GM23338 (cell line): ENCODE results near the gene QRICH2. TPM values are rescaled to one million over a fixed set of nuclear protein-coding genes. Genes with fewer than 3 reads are reported as not detected.

Experiments
- ATAC-seq: fragments of 200-7000 bp; cut with Tn5 transposase; 3 replicates; pipeline ENCODE4 v1.9.1; 2020
- DNase-seq: peaks from one replicate; pipeline ENCODE4 v3.0.0-alpha.2; 2015; ENCODE audit warnings: low spot score
- H2AFZ ChIP-seq: fragments of 200-600 bp; sonication (generic); 2 replicates; pipeline ENCODE4 v1.8.0; 2016; ENCODE audit warnings: antibody characterized with exemption, mild to moderate bottlenecking, moderate library complexity
- H3F3A ChIP-seq: fragments of 200-600 bp; sonication (generic); replicated peaks from 2 replicates; pipeline ENCODE4 v1.8.0; 2017; ENCODE audit warnings: antibody characterized with exemption, mixed run types, low read depth
- H3K27ac ChIP-seq: fragments of 200-600 bp; sonication (generic); 2 replicates; pipeline ENCODE4 v1.6.1; 2016; ENCODE audit warnings: low read depth
- H3K27me3 ChIP-seq: fragments of 200-600 bp; sonication (generic); 2 replicates; pipeline ENCODE4 v1.8.0; 2016; ENCODE audit warnings: mild to moderate bottlenecking, mixed run types, moderate library complexity; ENCODE audit not compliant: insufficient read depth
- H3K36me3 ChIP-seq: fragments of 200-600 bp; sonication (generic); 2 replicates; pipeline ENCODE4 v1.8.0; 2016; ENCODE audit warnings: mild to moderate bottlenecking; ENCODE audit not compliant: insufficient read depth
- H3K4me1 ChIP-seq: fragments of 200-600 bp; sonication (generic); 2 replicates; pipeline ENCODE4 v1.8.0; 2016; ENCODE audit warnings: mild to moderate bottlenecking, moderate library complexity; ENCODE audit not compliant: insufficient read depth
- H3K4me2 ChIP-seq: fragments of 200-600 bp; sonication (generic); 2 replicates; pipeline ENCODE4 v1.7.1; 2017; ENCODE audit warnings: mixed run types
- H3K4me3 ChIP-seq: fragments of 200-600 bp; sonication (generic); 2 replicates; pipeline ENCODE4 v1.6.1; 2016; ENCODE audit warnings: mixed run types
- H3K79me2 ChIP-seq: fragments of 200-600 bp; sonication (generic); replicated peaks from 2 replicates; pipeline ENCODE4 v1.8.0; 2017; ENCODE audit warnings: mild to moderate bottlenecking; ENCODE audit not compliant: insufficient read depth
- H3K9me2 ChIP-seq: fragments of 200-600 bp; sonication (generic); 2 replicates; pipeline ENCODE4 v1.8.0; 2017; ENCODE audit not compliant: insufficient read depth
- H4K20me1 ChIP-seq: fragments of 200-600 bp; sonication (generic); replicated peaks from 2 replicates; pipeline ENCODE4 v1.8.0; 2017; ENCODE audit warnings: mild to moderate bottlenecking; ENCODE audit not compliant: insufficient read depth
- H3K27ac Mint-ChIP-seq: 2 replicates; pipeline ENCODE4 v1.8.0; 2020; ENCODE audit warnings: inconsistent platforms, mild to moderate bottlenecking, moderate library complexity, mixed read lengths
- H3K27me3 Mint-ChIP-seq: 3 replicates; pipeline ENCODE4 v1.8.0; 2022; ENCODE audit warnings: low read depth, mild to moderate bottlenecking, moderate library complexity, mixed read lengths, inconsistent platforms; ENCODE audit not compliant: insufficient read depth, poor library complexity
- H3K36me3 Mint-ChIP-seq: 3 replicates; pipeline ENCODE4 v1.8.0; 2021; ENCODE audit warnings: low read depth, mild to moderate bottlenecking, inconsistent platforms, moderate library complexity, mixed read lengths
- H3K4me1 Mint-ChIP-seq: 3 replicates; pipeline ENCODE4 v1.8.0; 2020; ENCODE audit warnings: mild to moderate bottlenecking, inconsistent platforms, mixed read lengths
- H3K4me3 Mint-ChIP-seq: 3 replicates; pipeline ENCODE4 v1.8.0; 2021; ENCODE audit warnings: moderate library complexity, mild to moderate bottlenecking, inconsistent platforms, mixed read lengths
- H3K9me3 Mint-ChIP-seq: 3 replicates; pipeline ENCODE4 v1.8.0; 2020; ENCODE audit warnings: moderate library complexity, mild to moderate bottlenecking, inconsistent platforms, mixed read lengths
- CREB1 ChIP-seq: fragments of 250-450 bp; sonication (Bioruptor Pico); IDR thresholded peaks from 2 replicates; pipeline ENCODE4 v1.5.0; 2020; ENCODE audit warnings: low read depth, mild to moderate bottlenecking, moderate library complexity
- EZH2 ChIP-seq: fragments of 200-600 bp; sonication (generic); IDR thresholded peaks from one replicate; pipeline ENCODE4 v1.8.0; 2017; ENCODE audit warnings: antibody characterized with exemption, mild to moderate bottlenecking, low read depth; ENCODE audit not compliant: unreplicated experiment
- EZH2phosphoT487 ChIP-seq: fragments of 200-600 bp; sonication (generic); IDR thresholded peaks from one replicate; pipeline ENCODE4 v1.8.1; 2018; ENCODE audit warnings: antibody characterized with exemption; ENCODE audit not compliant: unreplicated experiment
- JUNB ChIP-seq: IDR thresholded peaks from one replicate; pipeline ENCODE4 v1.6.1; 2016; ENCODE audit warnings: antibody characterized with exemption; ENCODE audit not compliant: unreplicated experiment
- NANOG ChIP-seq: IDR thresholded peaks from 2 replicates; pipeline ENCODE4 v1.6.1; 2016; ENCODE audit warnings: antibody characterized with exemption, borderline replicate concordance
- POLR2AphosphoS5 ChIP-seq: IDR thresholded peaks from 2 replicates; pipeline ENCODE4 v1.6.1; 2016; ENCODE audit warnings: antibody characterized with exemption, low read depth
- STAT1 ChIP-seq: IDR thresholded peaks from one replicate; pipeline ENCODE4 v1.6.1; 2016; ENCODE audit warnings: antibody characterized with exemption; ENCODE audit not compliant: unreplicated experiment
- ZNF114 ChIP-seq: fragments of 250-450 bp; sonication (Bioruptor Pico); IDR thresholded peaks from 2 replicates; pipeline ENCODE4 v1.5.0; 2020; ENCODE audit warnings: mild to moderate bottlenecking, moderate library complexity
- ZNF331 ChIP-seq: fragments of 250-450 bp; sonication (Bioruptor Pico); IDR thresholded peaks from 2 replicates; pipeline ENCODE4 v1.5.0; 2020; ENCODE audit warnings: low read depth, mild to moderate bottlenecking, moderate library complexity
- polyA plus RNA-seq: library from polyadenylated mRNA; unstranded; fragments of >200 nt; fragmentation: Nextera tagmentation; extraction: Ambion mirVana; gene quantifications from 2 replicates; pipeline ENCODE4 v1.2.1, GENCODE V29; 2016
- total RNA-seq: library from RNA; depleted of rRNA; stranded (reverse); fragments of >200 nt; shearing (Covaris generic); gene quantifications from 2 replicates; pipeline ENCODE4 v1.2.3, GENCODE V29; 2014
- TF ChIP-seq, protein P1 (sequence below): IDR thresholded peaks from one replicate; pipeline ENCODE4 v1.6.1; 2018; ENCODE audit warnings: antibody characterized with exemption; ENCODE audit not compliant: unreplicated experiment
- TF ChIP-seq, protein P2 (sequence below), 2 experiments: fragments of 200-600 bp in 1 of 2; sonication (generic) in 1 of 2; conservative IDR thresholded peaks; 2 replicates each; pipeline versions ENCODE4 v1.5.1 to v1.6.1; 2016 to 2017; ENCODE audit warnings: antibody characterized with exemption in 2 of 2, low read depth in 2 of 2, mild to moderate bottlenecking in 2 of 2, moderate library complexity in 1 of 2
- TF ChIP-seq, protein P3 (sequence below): IDR thresholded peaks from 2 replicates; pipeline ENCODE4 v1.6.1; 2016; ENCODE audit warnings: antibody characterized with exemption
- TF ChIP-seq, protein P4 (sequence below): fragments of 250-450 bp; sonication (Bioruptor Pico); IDR thresholded peaks from 2 replicates; pipeline ENCODE4 v1.5.0; 2020; ENCODE audit warnings: mild to moderate bottlenecking, moderate library complexity

Gene QRICH2
- total and polyA plus RNA-seq, 2 experiments from 2014 or later: 2.2 to 3.7 TPM

DNA sequence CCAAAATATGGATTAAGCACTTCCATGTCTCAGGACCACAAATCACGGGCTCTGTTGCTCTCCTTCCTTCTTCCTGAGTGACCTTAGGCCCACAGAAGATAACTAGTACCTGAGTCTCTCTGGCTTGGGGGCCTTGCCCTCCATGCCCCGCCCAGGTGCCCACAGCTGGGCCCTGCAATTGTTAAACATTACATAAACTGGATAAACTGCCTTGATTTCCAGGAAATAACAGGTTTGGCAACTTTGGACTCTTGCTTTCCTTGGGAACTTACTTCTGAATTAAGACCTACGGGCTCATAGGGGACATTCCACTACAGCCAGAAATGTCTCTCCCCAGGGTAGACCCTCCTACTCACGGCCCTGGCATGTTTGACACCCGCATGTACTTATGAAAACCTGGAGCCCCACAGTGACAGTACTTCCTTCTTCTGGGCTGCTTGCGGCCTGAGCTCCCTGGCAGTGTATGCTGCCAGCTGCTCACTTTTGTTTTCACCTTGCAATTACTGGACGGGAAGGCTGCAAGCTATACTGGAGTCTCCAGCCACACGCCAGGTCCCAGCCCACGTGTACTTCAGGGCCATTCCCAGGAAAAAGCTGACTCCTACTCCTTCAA is 45.2 kb downstream of the QRICH2 start:
- Mint-ChIP-seq H3K27ac (peak overlapping the region; percentile 73; the same call in 1 of the 2 replicates), H3K36me3 (peaks cover 2% of the 10 kb centered on the region; the same call in 2 of the 3 replicates), H3K4me3 (no peak overlapping the region; the same call in 2 of the 3 replicates), H3K27me3 (peaks cover 6% of the 10 kb centered on the region), H3K9me3 (no peaks in the 10 kb centered on the region), H3K4me1 (peaks cover 25% of the 10 kb centered on the region)
- TF ChIP-seq POLR2AphosphoS5: no peak
- TF ChIP-seq ZNF114: no peak
- no peak for TF ChIP-seq EZH2phosphoT487
- TF ChIP-seq, protein P1, sequence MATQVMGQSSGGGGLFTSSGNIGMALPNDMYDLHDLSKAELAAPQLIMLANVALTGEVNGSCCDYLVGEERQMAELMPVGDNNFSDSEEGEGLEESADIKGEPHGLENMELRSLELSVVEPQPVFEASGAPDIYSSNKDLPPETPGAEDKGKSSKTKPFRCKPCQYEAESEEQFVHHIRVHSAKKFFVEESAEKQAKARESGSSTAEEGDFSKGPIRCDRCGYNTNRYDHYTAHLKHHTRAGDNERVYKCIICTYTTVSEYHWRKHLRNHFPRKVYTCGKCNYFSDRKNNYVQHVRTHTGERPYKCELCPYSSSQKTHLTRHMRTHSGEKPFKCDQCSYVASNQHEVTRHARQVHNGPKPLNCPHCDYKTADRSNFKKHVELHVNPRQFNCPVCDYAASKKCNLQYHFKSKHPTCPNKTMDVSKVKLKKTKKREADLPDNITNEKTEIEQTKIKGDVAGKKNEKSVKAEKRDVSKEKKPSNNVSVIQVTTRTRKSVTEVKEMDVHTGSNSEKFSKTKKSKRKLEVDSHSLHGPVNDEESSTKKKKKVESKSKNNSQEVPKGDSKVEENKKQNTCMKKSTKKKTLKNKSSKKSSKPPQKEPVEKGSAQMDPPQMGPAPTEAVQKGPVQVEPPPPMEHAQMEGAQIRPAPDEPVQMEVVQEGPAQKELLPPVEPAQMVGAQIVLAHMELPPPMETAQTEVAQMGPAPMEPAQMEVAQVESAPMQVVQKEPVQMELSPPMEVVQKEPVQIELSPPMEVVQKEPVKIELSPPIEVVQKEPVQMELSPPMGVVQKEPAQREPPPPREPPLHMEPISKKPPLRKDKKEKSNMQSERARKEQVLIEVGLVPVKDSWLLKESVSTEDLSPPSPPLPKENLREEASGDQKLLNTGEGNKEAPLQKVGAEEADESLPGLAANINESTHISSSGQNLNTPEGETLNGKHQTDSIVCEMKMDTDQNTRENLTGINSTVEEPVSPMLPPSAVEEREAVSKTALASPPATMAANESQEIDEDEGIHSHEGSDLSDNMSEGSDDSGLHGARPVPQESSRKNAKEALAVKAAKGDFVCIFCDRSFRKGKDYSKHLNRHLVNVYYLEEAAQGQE: no peak
- TF ChIP-seq, protein P2, sequence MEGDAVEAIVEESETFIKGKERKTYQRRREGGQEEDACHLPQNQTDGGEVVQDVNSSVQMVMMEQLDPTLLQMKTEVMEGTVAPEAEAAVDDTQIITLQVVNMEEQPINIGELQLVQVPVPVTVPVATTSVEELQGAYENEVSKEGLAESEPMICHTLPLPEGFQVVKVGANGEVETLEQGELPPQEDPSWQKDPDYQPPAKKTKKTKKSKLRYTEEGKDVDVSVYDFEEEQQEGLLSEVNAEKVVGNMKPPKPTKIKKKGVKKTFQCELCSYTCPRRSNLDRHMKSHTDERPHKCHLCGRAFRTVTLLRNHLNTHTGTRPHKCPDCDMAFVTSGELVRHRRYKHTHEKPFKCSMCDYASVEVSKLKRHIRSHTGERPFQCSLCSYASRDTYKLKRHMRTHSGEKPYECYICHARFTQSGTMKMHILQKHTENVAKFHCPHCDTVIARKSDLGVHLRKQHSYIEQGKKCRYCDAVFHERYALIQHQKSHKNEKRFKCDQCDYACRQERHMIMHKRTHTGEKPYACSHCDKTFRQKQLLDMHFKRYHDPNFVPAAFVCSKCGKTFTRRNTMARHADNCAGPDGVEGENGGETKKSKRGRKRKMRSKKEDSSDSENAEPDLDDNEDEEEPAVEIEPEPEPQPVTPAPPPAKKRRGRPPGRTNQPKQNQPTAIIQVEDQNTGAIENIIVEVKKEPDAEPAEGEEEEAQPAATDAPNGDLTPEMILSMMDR (conservative IDR thresholded peaks at IDR 0.05; ENCODE audit: low read depth in 2 of 2): no peak
- TF ChIP-seq EZH2: no peak
- no peak for TF ChIP-seq CREB1 (CRISPR knock-in tag)
- no peak for TF ChIP-seq JUNB
- TF ChIP-seq NANOG: no peak
- TF ChIP-seq, protein P3, sequence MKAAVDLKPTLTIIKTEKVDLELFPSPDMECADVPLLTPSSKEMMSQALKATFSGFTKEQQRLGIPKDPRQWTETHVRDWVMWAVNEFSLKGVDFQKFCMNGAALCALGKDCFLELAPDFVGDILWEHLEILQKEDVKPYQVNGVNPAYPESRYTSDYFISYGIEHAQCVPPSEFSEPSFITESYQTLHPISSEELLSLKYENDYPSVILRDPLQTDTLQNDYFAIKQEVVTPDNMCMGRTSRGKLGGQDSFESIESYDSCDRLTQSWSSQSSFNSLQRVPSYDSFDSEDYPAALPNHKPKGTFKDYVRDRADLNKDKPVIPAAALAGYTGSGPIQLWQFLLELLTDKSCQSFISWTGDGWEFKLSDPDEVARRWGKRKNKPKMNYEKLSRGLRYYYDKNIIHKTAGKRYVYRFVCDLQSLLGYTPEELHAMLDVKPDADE: no peak
- no peak for TF ChIP-seq STAT1
- TF ChIP-seq ZNF331 (CRISPR knock-in tag): no peak
- TF ChIP-seq, protein P4, sequence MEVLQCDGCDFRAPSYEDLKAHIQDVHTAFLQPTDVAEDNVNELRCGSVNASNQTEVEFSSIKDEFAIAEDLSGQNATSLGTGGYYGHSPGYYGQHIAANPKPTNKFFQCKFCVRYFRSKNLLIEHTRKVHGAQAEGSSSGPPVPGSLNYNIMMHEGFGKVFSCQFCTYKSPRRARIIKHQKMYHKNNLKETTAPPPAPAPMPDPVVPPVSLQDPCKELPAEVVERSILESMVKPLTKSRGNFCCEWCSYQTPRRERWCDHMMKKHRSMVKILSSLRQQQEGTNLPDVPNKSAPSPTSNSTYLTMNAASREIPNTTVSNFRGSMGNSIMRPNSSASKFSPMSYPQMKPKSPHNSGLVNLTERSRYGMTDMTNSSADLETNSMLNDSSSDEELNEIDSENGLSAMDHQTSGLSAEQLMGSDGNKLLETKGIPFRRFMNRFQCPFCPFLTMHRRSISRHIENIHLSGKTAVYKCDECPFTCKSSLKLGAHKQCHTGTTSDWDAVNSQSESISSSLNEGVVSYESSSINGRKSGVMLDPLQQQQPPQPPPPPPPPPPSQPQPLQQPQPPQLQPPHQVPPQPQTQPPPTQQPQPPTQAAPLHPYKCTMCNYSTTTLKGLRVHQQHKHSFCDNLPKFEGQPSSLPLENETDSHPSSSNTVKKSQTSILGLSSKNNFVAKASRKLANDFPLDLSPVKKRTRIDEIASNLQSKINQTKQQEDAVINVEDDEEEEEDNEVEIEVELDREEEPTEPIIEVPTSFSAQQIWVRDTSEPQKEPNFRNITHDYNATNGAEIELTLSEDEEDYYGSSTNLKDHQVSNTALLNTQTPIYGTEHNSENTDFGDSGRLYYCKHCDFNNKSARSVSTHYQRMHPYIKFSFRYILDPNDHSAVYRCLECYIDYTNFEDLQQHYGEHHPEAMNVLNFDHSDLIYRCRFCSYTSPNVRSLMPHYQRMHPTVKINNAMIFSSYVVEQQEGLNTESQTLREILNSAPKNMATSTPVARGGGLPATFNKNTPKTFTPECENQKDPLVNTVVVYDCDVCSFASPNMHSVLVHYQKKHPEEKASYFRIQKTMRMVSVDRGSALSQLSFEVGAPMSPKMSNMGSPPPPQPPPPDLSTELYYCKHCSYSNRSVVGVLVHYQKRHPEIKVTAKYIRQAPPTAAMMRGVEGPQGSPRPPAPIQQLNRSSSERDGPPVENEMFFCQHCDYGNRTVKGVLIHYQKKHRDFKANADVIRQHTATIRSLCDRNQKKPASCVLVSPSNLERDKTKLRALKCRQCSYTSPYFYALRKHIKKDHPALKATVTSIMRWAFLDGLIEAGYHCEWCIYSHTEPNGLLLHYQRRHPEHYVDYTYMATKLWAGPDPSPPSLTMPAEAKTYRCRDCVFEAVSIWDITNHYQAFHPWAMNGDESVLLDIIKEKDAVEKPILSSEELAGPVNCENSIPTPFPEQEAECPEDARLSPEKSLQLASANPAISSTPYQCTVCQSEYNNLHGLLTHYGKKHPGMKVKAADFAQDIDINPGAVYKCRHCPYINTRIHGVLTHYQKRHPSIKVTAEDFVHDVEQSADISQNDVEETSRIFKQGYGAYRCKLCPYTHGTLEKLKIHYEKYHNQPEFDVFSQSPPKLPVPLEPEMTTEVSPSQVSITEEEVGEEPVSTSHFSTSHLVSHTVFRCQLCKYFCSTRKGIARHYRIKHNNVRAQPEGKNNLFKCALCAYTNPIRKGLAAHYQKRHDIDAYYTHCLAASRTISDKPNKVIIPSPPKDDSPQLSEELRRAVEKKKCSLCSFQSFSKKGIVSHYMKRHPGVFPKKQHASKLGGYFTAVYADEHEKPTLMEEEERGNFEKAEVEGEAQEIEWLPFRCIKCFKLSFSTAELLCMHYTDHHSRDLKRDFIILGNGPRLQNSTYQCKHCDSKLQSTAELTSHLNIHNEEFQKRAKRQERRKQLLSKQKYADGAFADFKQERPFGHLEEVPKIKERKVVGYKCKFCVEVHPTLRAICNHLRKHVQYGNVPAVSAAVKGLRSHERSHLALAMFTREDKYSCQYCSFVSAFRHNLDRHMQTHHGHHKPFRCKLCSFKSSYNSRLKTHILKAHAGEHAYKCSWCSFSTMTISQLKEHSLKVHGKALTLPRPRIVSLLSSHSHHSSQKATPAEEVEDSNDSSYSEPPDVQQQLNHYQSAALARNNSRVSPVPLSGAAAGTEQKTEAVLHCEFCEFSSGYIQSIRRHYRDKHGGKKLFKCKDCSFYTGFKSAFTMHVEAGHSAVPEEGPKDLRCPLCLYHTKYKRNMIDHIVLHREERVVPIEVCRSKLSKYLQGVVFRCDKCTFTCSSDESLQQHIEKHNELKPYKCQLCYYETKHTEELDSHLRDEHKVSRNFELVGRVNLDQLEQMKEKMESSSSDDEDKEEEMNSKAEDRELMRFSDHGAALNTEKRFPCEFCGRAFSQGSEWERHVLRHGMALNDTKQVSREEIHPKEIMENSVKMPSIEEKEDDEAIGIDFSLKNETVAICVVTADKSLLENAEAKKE (CRISPR knock-in tag): no peak
- Histone ChIP-seq H3F3A (0 out of 2 replicates have a peak, but pooled peaks cover 5% of the 10 kb centered on the region), H3K27ac (no peak overlapping the region; the same call in 1 of the 2 replicates), H3K4me1 (peaks cover 7% of the 10 kb centered on the region; the same call in 1 of the 2 replicates), H3K9me2 (no peaks in the 10 kb centered on the region), H3K79me2 (peaks cover 16% of the 10 kb centered on the region), H3K27me3 (no peaks in the 10 kb centered on the region), H4K20me1 (no peaks in the 10 kb centered on the region), H3K4me2 (no peak overlapping the region), H3K36me3 (no peaks in the 10 kb centered on the region), H3K4me3 (no peak overlapping the region), H2AFZ (peak overlapping the region; percentile 63)
- ATAC-seq: no peak
- DNase-seq: no peak
